ENCODE data around the gene RAB4A. TPM values are rescaled to one million over a fixed set of nuclear protein-coding genes. Genes with fewer than 3 reads are reported as not detected.
A peak's percentile ranks its signal among the peaks of the same experiment; 100 is the strongest.

RAB4A gene
- total and polyA plus RNA-seq, 9 of the 15 experiments (the other 6 are each of a cell fraction or from before 2014, with no cell fraction given), result 8.3 to 61.0 (median 26.7) TPM

DNA sequence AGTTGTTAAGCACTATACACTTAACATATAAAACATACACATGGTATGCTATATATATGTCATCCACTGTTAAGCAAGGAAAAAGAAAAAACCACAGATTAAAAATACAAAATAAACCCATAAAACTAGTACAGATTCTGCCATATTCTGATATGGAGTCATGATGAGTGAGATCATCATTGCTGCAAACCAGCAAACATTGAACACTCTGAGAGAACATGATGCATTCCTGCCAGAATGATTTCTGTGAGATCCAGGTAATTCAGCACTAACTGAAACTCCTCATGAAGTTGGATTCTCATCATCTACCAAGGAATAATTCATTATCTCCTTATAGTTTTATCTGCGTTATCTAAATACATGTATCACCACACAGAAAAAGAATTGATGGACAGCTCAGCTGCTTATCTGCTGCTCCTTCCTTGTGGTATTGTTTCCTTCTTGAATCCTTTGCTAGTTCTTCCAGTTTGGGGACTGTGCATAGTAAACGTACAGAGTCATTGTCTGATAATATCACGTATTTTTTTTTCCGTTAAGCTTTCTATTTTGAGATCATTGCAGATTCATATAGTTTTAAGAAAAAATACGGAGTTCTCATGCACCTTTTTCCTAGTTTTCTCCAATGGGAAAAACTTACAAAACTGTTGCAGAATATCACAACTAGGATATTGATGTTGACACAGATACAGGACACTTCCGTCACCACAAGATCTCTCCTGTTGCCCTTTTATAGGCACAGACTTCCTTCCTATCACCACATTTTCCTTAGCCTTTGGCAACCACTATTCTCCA lies 9.3 kb downstream of the RAB4A start (continued):
- TF ChIP-seq ZNF124 (CRISPR knock-in tag; IDR thresholded peaks at IDR 0.05), result no peak
- TF ChIP-seq, protein P1, sequence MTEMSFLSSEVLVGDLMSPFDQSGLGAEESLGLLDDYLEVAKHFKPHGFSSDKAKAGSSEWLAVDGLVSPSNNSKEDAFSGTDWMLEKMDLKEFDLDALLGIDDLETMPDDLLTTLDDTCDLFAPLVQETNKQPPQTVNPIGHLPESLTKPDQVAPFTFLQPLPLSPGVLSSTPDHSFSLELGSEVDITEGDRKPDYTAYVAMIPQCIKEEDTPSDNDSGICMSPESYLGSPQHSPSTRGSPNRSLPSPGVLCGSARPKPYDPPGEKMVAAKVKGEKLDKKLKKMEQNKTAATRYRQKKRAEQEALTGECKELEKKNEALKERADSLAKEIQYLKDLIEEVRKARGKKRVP (CRISPR knock-in tag; IDR thresholded peaks at IDR 0.05), result no peak
- no peak for TF ChIP-seq STAT5A (IDR thresholded peaks at IDR 0.05; ENCODE audit: borderline replicate concordance, low read length)
- TF ChIP-seq ZNF12 (CRISPR knock-in tag; IDR thresholded peaks at IDR 0.05), result no peak
- no peak for TF ChIP-seq MECOM (CRISPR knock-in tag; IDR thresholded peaks at IDR 0.05)
- TF ChIP-seq MTF1 (CRISPR knock-in tag; IDR thresholded peaks at IDR 0.05; ENCODE audit: borderline replicate concordance), result no peak
- TF ChIP-seq EZH2 (IDR thresholded peaks at IDR 0.05; ENCODE audit: borderline replicate concordance, low read depth, low read length), result no peak
- no peak for TF ChIP-seq ERF (CRISPR knock-in tag; IDR thresholded peaks at IDR 0.05)
- no peak for TF ChIP-seq ZNF561 (CRISPR knock-in tag; conservative IDR thresholded peaks at IDR 0.05)
- TF ChIP-seq ZNF311 (CRISPR knock-in tag; IDR thresholded peaks at IDR 0.05), result no peak
- no peak for TF ChIP-seq BCOR (IDR thresholded peaks at IDR 0.05)
- no peak for TF ChIP-seq ZBTB8A (IDR thresholded peaks at IDR 0.05; ENCODE audit: partially characterized antibody)
- no peak for TF ChIP-seq ZNF785 (CRISPR knock-in tag; IDR thresholded peaks at IDR 0.05)
- TF ChIP-seq, protein P2, sequence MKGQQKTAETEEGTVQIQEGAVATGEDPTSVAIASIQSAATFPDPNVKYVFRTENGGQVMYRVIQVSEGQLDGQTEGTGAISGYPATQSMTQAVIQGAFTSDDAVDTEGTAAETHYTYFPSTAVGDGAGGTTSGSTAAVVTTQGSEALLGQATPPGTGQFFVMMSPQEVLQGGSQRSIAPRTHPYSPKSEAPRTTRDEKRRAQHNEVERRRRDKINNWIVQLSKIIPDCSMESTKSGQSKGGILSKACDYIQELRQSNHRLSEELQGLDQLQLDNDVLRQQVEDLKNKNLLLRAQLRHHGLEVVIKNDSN (CRISPR knock-in tag; IDR thresholded peaks at IDR 0.05), result no peak
- no peak for TF ChIP-seq ZNF354B (CRISPR knock-in tag; IDR thresholded peaks at IDR 0.05)
- no peak for TF ChIP-seq ZFPM2 (CRISPR knock-in tag; IDR thresholded peaks at IDR 0.05)
- peak; percentile 44; the same call in 1 of the 2 replicates for TF ChIP-seq FOXM1 (IDR thresholded peaks at IDR 0.05; ENCODE audit: low read depth)
- TF ChIP-seq FOXM1 (CRISPR knock-in tag; IDR thresholded peaks at IDR 0.05; ENCODE audit: low read depth), result no peak
- no peak for TF ChIP-seq CC2D1A (IDR thresholded peaks at IDR 0.05)
- TF ChIP-seq, protein P3, sequence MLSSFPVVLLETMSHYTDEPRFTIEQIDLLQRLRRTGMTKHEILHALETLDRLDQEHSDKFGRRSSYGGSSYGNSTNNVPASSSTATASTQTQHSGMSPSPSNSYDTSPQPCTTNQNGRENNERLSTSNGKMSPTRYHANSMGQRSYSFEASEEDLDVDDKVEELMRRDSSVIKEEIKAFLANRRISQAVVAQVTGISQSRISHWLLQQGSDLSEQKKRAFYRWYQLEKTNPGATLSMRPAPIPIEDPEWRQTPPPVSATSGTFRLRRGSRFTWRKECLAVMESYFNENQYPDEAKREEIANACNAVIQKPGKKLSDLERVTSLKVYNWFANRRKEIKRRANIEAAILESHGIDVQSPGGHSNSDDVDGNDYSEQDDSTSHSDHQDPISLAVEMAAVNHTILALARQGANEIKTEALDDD (IDR thresholded peaks at IDR 0.05), result no peak
- TF ChIP-seq WHSC1 (IDR thresholded peaks at IDR 0.05; ENCODE audit: low read length), result no peak
- no peak for TF ChIP-seq ZNF586 (CRISPR knock-in tag; conservative IDR thresholded peaks at IDR 0.05)
- TF ChIP-seq, protein P4, sequence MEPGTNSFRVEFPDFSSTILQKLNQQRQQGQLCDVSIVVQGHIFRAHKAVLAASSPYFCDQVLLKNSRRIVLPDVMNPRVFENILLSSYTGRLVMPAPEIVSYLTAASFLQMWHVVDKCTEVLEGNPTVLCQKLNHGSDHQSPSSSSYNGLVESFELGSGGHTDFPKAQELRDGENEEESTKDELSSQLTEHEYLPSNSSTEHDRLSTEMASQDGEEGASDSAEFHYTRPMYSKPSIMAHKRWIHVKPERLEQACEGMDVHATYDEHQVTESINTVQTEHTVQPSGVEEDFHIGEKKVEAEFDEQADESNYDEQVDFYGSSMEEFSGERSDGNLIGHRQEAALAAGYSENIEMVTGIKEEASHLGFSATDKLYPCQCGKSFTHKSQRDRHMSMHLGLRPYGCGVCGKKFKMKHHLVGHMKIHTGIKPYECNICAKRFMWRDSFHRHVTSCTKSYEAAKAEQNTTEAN (CRISPR knock-in tag; IDR thresholded peaks at IDR 0.05), result no peak
- peak; percentile 54 for TF ChIP-seq ATF7 (IDR thresholded peaks at IDR 0.05)
- peak; percentile 83 for TF ChIP-seq DPF2 (IDR thresholded peaks at IDR 0.05)
